H1 (cell line): Measurements from ENCODE around the gene OR8H2. TPM values are rescaled to one million over a fixed set of nuclear protein-coding genes. Genes with fewer than 3 reads are reported as not detected.

ENCODE experiments used
- CTCF ChIA-PET: fragments of 300-600 bp; sonication (Branson Sonifier 250); formaldehyde crosslinking; loops from one replicate; lab custom pipeline; 2021; ENCODE audit not compliant: partially characterized antibody; lab: Charles Lee
- POLR2A ChIA-PET: fragments of 300-600 bp; sonication (Branson Sonifier 250); formaldehyde crosslinking; loops from one replicate; lab custom pipeline; 2021; ENCODE audit warnings: inconsistent platforms; ENCODE audit not compliant: partially characterized antibody; lab: Charles Lee
- DNase-seq, 2 experiments: peaks; one replicate each; pipeline versions ENCODE4 v3.0.0 to v3.0.0-alpha.2; 2010 to 2022; ENCODE audit warnings: low spot score in 2 of 2, low read depth in 1 of 2, mixed read lengths in 1 of 2
- FAIRE-seq: peaks from 2 replicates; lab custom pipeline; 2011; peaks lifted over from hg19 to GRCh38; lab: Jason Lieb, UNC
- H2AFZ ChIP-seq: 2 replicates; pipeline ENCODE4 v1.8.1; 2012; ENCODE audit warnings: low read length, inconsistent platforms
- H2AK5ac ChIP-seq: 2 replicates; pipeline ENCODE4 v1.6.1; 2013; ENCODE audit warnings: low read depth, low read length
- H2BK120ac ChIP-seq: replicated peaks from 2 replicates; pipeline ENCODE3; 2013; ENCODE audit warnings: low read depth, low read length, inconsistent platforms
- H2BK12ac ChIP-seq: 2 replicates; pipeline ENCODE4 v1.6.1; 2013; ENCODE audit warnings: low read depth, low read length
- H2BK15ac ChIP-seq: 2 replicates; pipeline ENCODE4 v1.6.1; 2013; ENCODE audit warnings: low read length
- H2BK20ac ChIP-seq: 2 replicates; pipeline ENCODE4 v1.6.1; 2013; ENCODE audit warnings: low read length
- H2BK5ac ChIP-seq: 2 replicates; pipeline ENCODE4 v1.6.1; 2013; ENCODE audit warnings: low read depth, low read length
- H3K14ac ChIP-seq: 2 replicates; pipeline ENCODE4 v1.6.1; 2013; ENCODE audit warnings: inconsistent platforms; ENCODE audit not compliant: insufficient read length
- H3K18ac ChIP-seq: 2 replicates; pipeline ENCODE4 v1.6.1; 2013; ENCODE audit warnings: low read length; ENCODE audit errors: extremely low read depth
- H3K23ac ChIP-seq: 2 replicates; pipeline ENCODE4 v1.6.1; 2013; ENCODE audit warnings: inconsistent platforms; ENCODE audit not compliant: insufficient read length
- H3K23me2 ChIP-seq: 2 replicates; pipeline ENCODE4 v1.6.1; 2013; ENCODE audit warnings: low read depth, low read length
- H3K27ac ChIP-seq: 2 replicates; pipeline ENCODE4 v1.6.1; 2011; ENCODE audit warnings: low read depth, low read length, inconsistent platforms
- H3K27me3 ChIP-seq, 4 experiments: replicated peaks in 1 of 4; 1 replicate in 1 of 4; 2 replicates in 3 of 4; pipeline versions ENCODE4 v1.6.1 to v1.8.1; 2011 to 2013; ENCODE audit warnings: low read length in 3 of 4, mild to moderate bottlenecking in 3 of 4, inconsistent platforms in 2 of 4, mixed read lengths in 2 of 4, moderate library complexity in 1 of 4; ENCODE audit not compliant: control insufficient read depth in 3 of 4, insufficient read depth in 3 of 4; ENCODE audit errors: extremely low read depth in 1 of 4
- H3K36me3 ChIP-seq, 4 experiments: 2 replicates each; pipeline versions ENCODE4 v1.6.1 to v1.8.1; 2011 to 2013; ENCODE audit warnings: mild to moderate bottlenecking in 4 of 4, low read length in 3 of 4, moderate library complexity in 2 of 4, control low read depth in 1 of 4, inconsistent platforms in 1 of 4; ENCODE audit not compliant: insufficient read depth in 4 of 4, control insufficient read depth in 2 of 4
- H3K4ac ChIP-seq: replicated peaks from 2 replicates; pipeline ENCODE3; 2013; ENCODE audit warnings: low read length, low read depth, mixed read lengths, inconsistent platforms; ENCODE audit not compliant: insufficient read length
- H3K4me1 ChIP-seq, 4 experiments: replicated peaks in 1 of 4; 1 replicate in 1 of 4; 2 replicates in 3 of 4; pipeline versions ENCODE4 v1.6.1 to v1.8.1; 2011 to 2013; ENCODE audit warnings: low read length in 3 of 4, inconsistent platforms in 2 of 4, mixed read lengths in 1 of 4; ENCODE audit not compliant: insufficient read depth in 4 of 4, control insufficient read depth in 3 of 4
- H3K4me2 ChIP-seq, 2 experiments: 2 replicates each; pipeline versions ENCODE4 v1.6.1 to v1.8.1; 2011 to 2013; ENCODE audit warnings: low read depth in 2 of 2, low read length in 2 of 2, control low read depth in 1 of 2, inconsistent platforms in 1 of 2, mild to moderate bottlenecking in 1 of 2; ENCODE audit not compliant: insufficient read depth in 1 of 2
- H3K4me3 ChIP-seq, 4 experiments: fragments of 200-600, 300-600 bp in 1 of 4; sonication (generic), shearing (Covaris generic), sonication (Bioruptor Twin) in 1 of 4; 2 replicates each; pipeline versions ENCODE4 v1.5.1 to v1.8.1; 2011 to 2016; ENCODE audit warnings: low read length in 4 of 4, low read depth in 3 of 4, control low read depth in 2 of 4, inconsistent platforms in 2 of 4, mild to moderate bottlenecking in 2 of 4, mixed read lengths in 1 of 4, moderate library complexity in 1 of 4; ENCODE audit not compliant: insufficient read depth in 2 of 4; ENCODE audit errors: extremely low read depth in 1 of 4
- H3K56ac ChIP-seq: replicated peaks from 2 replicates; pipeline ENCODE3; 2013; ENCODE audit warnings: low read depth, mild to moderate bottlenecking, mixed read lengths, low read length, inconsistent platforms; ENCODE audit not compliant: insufficient read length
- H3K79me1 ChIP-seq: 2 replicates; pipeline ENCODE4 v1.6.1; 2013; ENCODE audit warnings: low read depth, low read length, control low read depth
- H3K79me2 ChIP-seq, 2 experiments: 2 replicates each; pipeline versions ENCODE4 v1.6.1 to v1.8.1; 2012 to 2013; ENCODE audit warnings: low read length in 2 of 2, mild to moderate bottlenecking in 2 of 2, inconsistent platforms in 1 of 2; ENCODE audit not compliant: insufficient read depth in 2 of 2, control insufficient read depth in 1 of 2
- H3K9ac ChIP-seq, 4 experiments: replicated peaks in 1 of 4; 1 replicate in 1 of 4; 2 replicates in 3 of 4; pipeline versions ENCODE4 v1.6.1 to v1.8.1; 2011 to 2013; ENCODE audit warnings: low read depth in 3 of 4, low read length in 3 of 4, control low read depth in 2 of 4, mild to moderate bottlenecking in 2 of 4, moderate library complexity in 2 of 4, inconsistent platforms in 1 of 4; ENCODE audit errors: extremely low read depth in 1 of 4
- H3K9me3 ChIP-seq, 2 experiments: 2 replicates each; pipeline versions ENCODE4 v1.6.1 to v1.8.1; 2012 to 2013; ENCODE audit warnings: mild to moderate bottlenecking in 2 of 2, moderate library complexity in 2 of 2, control low read depth in 1 of 2, inconsistent platforms in 1 of 2, low read depth in 1 of 2, low read length in 1 of 2, mixed read lengths in 1 of 2; ENCODE audit not compliant: insufficient read depth in 2 of 2
- H4K20me1 ChIP-seq, 2 experiments: replicated peaks in 1 of 2; 2 replicates each; pipeline versions ENCODE3 to v1.8.1; 2011 to 2013; ENCODE audit warnings: inconsistent platforms in 2 of 2, low read length in 2 of 2, mild to moderate bottlenecking in 1 of 2; ENCODE audit not compliant: insufficient read depth in 2 of 2, control insufficient read depth in 1 of 2
- H4K5ac ChIP-seq: 2 replicates; pipeline ENCODE4 v1.6.1; 2013; ENCODE audit warnings: low read length, low read depth, mixed read lengths, inconsistent platforms; ENCODE audit not compliant: insufficient read length
- H4K8ac ChIP-seq: 2 replicates; pipeline ENCODE4 v1.8.0; 2013; ENCODE audit warnings: mild to moderate bottlenecking, moderate library complexity, low read length, inconsistent platforms; ENCODE audit not compliant: insufficient read depth; ENCODE audit errors: extremely low read depth
- H4K91ac ChIP-seq: replicated peaks from 2 replicates; pipeline ENCODE3; 2013; ENCODE audit warnings: low read length, mixed read lengths, inconsistent platforms; ENCODE audit not compliant: insufficient read length
- BACH1 ChIP-seq: IDR thresholded peaks from 2 replicates; pipeline ENCODE4 v1.6.1; 2012; ENCODE audit warnings: low read length, improper control_type of control experiment
- RBBP5 ChIP-seq: IDR thresholded peaks from 2 replicates; pipeline ENCODE4 v1.7.1; 2012; ENCODE audit warnings: low read depth, mild to moderate bottlenecking, inconsistent platforms, low read length, moderate library complexity, borderline replicate concordance
- WGBS, 2 experiments: shearing (Covaris generic) in 1 of 2; methylation state at CpG; one replicate each; pipeline versions ENCODE4 v1.1.6 to v1.1.7; 2013 to 2015; ENCODE audit warnings: low lambda C conversion rate in 2 of 2, mixed read lengths in 2 of 2, inconsistent platforms in 1 of 2, low coverage in 1 of 2, missing lambda C conversion rate in 1 of 2; ENCODE audit not compliant: insufficient replicate concordance in 2 of 2, insufficient coverage in 1 of 2, insufficient read length in 1 of 2; ENCODE audit errors: extremely low coverage in 1 of 2, missing lambda C conversion rate in 1 of 2; 5-methylcytosine and 5-hydroxymethylcytosine counted together
- polyA plus RNA-seq, 7 experiments: library from polyadenylated mRNA; depleted of rRNA in 3 of 7; stranded (reverse) in 5 of 7; unstranded in 2 of 7; fragments of >200 nt in 5 of 7; fragments of 200-250 nt in 2 of 7; gene quantifications; 1 replicate in 5 of 7; 2 replicates in 1 of 7; 4 replicates in 1 of 7; pipeline versions ENCODE4 v1.2.1 to v1.2.3, GENCODE V29; 2011 to 2013; ENCODE audit warnings: missing spikeins in 2 of 7, mixed read lengths in 2 of 7
- small RNA-seq: library from polyadenylated mRNA; stranded (forward); fragments of <200 nt; extraction: miRNeasy Mini kit (QIAGEN cat#:217004); gene quantifications from one replicate; pipeline ENCODE3, GENCODE V24; 2013; ENCODE audit not compliant: insufficient read depth
- total RNA-seq: library from RNA; stranded (reverse); fragmentation: NEBNext Ultra II Directional; extraction: Animal tissue kit (Norgen Biotek cat#: 25700); gene quantifications from 2 replicates; pipeline ENCODE4 v1.2.1, GENCODE V29; 2021

The OR8H2 gene
- total and polyA plus RNA-seq, 2 of the 8 experiments (the other 6 are each of a cell fraction or from before 2014, with no cell fraction given), result not detected

DNA sequence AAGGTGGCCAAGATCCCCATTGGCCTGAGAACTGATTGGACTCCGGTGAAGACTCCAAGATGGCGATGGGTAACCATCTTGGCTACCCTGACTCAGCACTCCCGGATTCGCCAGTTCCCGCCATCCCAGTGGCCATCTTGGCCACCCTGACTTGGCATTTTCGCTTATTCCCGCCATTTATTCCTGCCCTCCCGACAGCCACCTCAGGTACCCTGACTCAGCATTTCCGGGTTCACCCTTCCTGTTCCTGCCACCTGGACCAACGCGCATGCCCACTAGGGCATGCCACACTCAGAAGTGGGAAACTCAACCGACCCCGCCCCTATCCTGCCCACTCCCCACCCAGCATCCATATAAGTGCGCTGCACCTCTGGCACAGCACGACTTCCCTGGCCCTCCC, 48.8 kb downstream of the OR8H2 start:
- H3K36me3 ChIP-seq, result no peaks in the 10 kb centered on the region; a peak in 1 of 8 replicates
- H3K4ac ChIP-seq, result no peak overlapping the region
- H2AK5ac ChIP-seq, result no peak overlapping the region
- no peak overlapping the region for H3K23ac ChIP-seq
- no peak for DNase-seq
- H3K9me3 ChIP-seq, result peaks cover 0 to 7% of the 10 kb centered on the region in 2 experiments; a peak in 2 of 4 replicates
- ChIA-PET POLR2A (no interaction called here), CTCF (no interaction called here)
- H3K27me3 ChIP-seq, result no peaks in the 10 kb centered on the region
- no peaks in the 10 kb centered on the region for H3K79me2 ChIP-seq
- no peak overlapping the region for H4K8ac ChIP-seq
- no peak overlapping the region for H2BK120ac ChIP-seq
- H3K18ac ChIP-seq, result no peak overlapping the region
- no peak for TF ChIP-seq RBBP5
- 0 out of 2 replicates have a peak, but pooled peaks have one; percentile 39 for TF ChIP-seq BACH1
- no peak overlapping the region for H2BK20ac ChIP-seq
- H3K14ac ChIP-seq, result no peak overlapping the region
- H4K91ac ChIP-seq, result no peak overlapping the region
- no peak overlapping the region for H4K5ac ChIP-seq
- 96% methylated on average over 6 of the region's 15 CpGs; no CpG with 5 or more reads in 1 of the 2 experiments for WGBS, 2 experiments
- no peak overlapping the region for H2BK5ac ChIP-seq
- no peak overlapping the region for H2BK15ac ChIP-seq
- no peaks in the 10 kb centered on the region for H3K4me1 ChIP-seq
- FAIRE-seq, result no peak
- H2BK12ac ChIP-seq, result no peak overlapping the region
- no peaks in the 10 kb centered on the region for H3K79me1 ChIP-seq
- H3K9ac ChIP-seq, result no peak overlapping the region
- H2AFZ ChIP-seq, result no peak overlapping the region
- no peak overlapping the region for H3K27ac ChIP-seq
- no peak overlapping the region for H3K4me3 ChIP-seq
- H3K4me2 ChIP-seq, result no peak overlapping the region
- H3K56ac ChIP-seq, result no peak overlapping the region
- no peaks in the 10 kb centered on the region for H3K23me2 ChIP-seq
- no peaks in the 10 kb centered on the region for H4K20me1 ChIP-seq

Small RNA genes lying within 50 kb of the gene (small RNA-seq; reads per million reads assigned to genes)
- not detected for gene OR8I4P

Other genes with a start within 250 kb of the OR8H2 start
- gene TRIM51, start 220.4 kb upstream of the OR8H2 start, total RNA-seq, result not detected in 2 replicates
- gene TRIM51, start 220.4 kb upstream of the OR8H2 start, polyA plus RNA-seq (2011; rRNA removed), result not detected in 2 replicates
- not detected in 2 replicates for gene OR5W2, start 189.1 kb upstream of the OR8H2 start, total RNA-seq
- not detected in 2 replicates for gene OR5W2, start 189.1 kb upstream of the OR8H2 start, polyA plus RNA-seq (2011; rRNA removed)
- gene OR5I1, start 167.3 kb upstream of the OR8H2 start, total RNA-seq, result not detected in 2 replicates
- gene OR5I1, start 167.3 kb upstream of the OR8H2 start, polyA plus RNA-seq (2011; rRNA removed), result not detected in 2 replicates
- not detected in 2 replicates for gene OR10AG1, start 133.7 kb upstream of the OR8H2 start, total RNA-seq
- gene OR10AG1, start 133.7 kb upstream of the OR8H2 start, polyA plus RNA-seq (2011; rRNA removed), result not detected in 2 replicates
- not detected in 2 replicates for gene OR5F1, start 109.1 kb upstream of the OR8H2 start, total RNA-seq
- gene OR5F1, start 109.1 kb upstream of the OR8H2 start, polyA plus RNA-seq (2011; rRNA removed), result not detected in 2 replicates
- gene OR5AS1, start 76.0 kb upstream of the OR8H2 start, total RNA-seq, result not detected in 2 replicates
- gene OR5AS1, start 76.0 kb upstream of the OR8H2 start, polyA plus RNA-seq (2011; rRNA removed), result not detected in 2 replicates
- not detected in 2 replicates for gene OR8I2, start 10.4 kb upstream of the OR8H2 start, total RNA-seq
- gene OR8I2, start 10.4 kb upstream of the OR8H2 start, polyA plus RNA-seq (2011; rRNA removed), result not detected in 2 replicates
- not detected in 2 replicates for gene OR8H3, start 18.7 kb downstream of the OR8H2 start, total RNA-seq
- gene OR8H3, start 18.7 kb downstream of the OR8H2 start, polyA plus RNA-seq (2011; rRNA removed), result not detected in 2 replicates
- gene OR8J3, start 36.5 kb downstream of the OR8H2 start, total RNA-seq, result not detected in 2 replicates
- not detected in 2 replicates for gene OR8J3, start 36.5 kb downstream of the OR8H2 start, polyA plus RNA-seq (2011; rRNA removed)
- not detected in 2 replicates for gene OR8K5, start 56.6 kb downstream of the OR8H2 start, total RNA-seq
- gene OR8K5, start 56.6 kb downstream of the OR8H2 start, polyA plus RNA-seq (2011; rRNA removed), result not detected in 2 replicates
- gene OR5J2, start 72.9 kb downstream of the OR8H2 start, total RNA-seq, result not detected in 2 replicates
- gene OR5J2, start 72.9 kb downstream of the OR8H2 start, polyA plus RNA-seq (2011; rRNA removed), result not detected in 2 replicates
- gene OR5T2, start 130.6 kb downstream of the OR8H2 start, total RNA-seq, result not detected in 2 replicates
- gene OR5T2, start 130.6 kb downstream of the OR8H2 start, polyA plus RNA-seq (2011; rRNA removed), result not detected in 2 replicates
- not detected in 2 replicates for gene OR5T3, start 148.6 kb downstream of the OR8H2 start, total RNA-seq
- not detected in 2 replicates for gene OR5T3, start 148.6 kb downstream of the OR8H2 start, polyA plus RNA-seq (2011; rRNA removed)
- gene OR5T1, start 170.5 kb downstream of the OR8H2 start, total RNA-seq, result not detected in 2 replicates
- not detected in 2 replicates for gene OR5T1, start 170.5 kb downstream of the OR8H2 start, polyA plus RNA-seq (2011; rRNA removed)
- gene OR8H1, start 188.6 kb downstream of the OR8H2 start, total RNA-seq, result not detected in 2 replicates
- gene OR8H1, start 188.6 kb downstream of the OR8H2 start, polyA plus RNA-seq (2011; rRNA removed), result not detected in 2 replicates
- gene OR8K3, start 211.5 kb downstream of the OR8H2 start, total RNA-seq, result not detected in 2 replicates
- not detected in 2 replicates for gene OR8K3, start 211.5 kb downstream of the OR8H2 start, polyA plus RNA-seq (2011; rRNA removed)
- not detected in 2 replicates for gene OR8K1, start 242.4 kb downstream of the OR8H2 start, total RNA-seq
- gene OR8K1, start 242.4 kb downstream of the OR8H2 start, polyA plus RNA-seq (2011; rRNA removed), result not detected in 2 replicates